Astrocyte (in vitro differentiated cells and primary cell): ENCODE results near the gene PARP1.

ENCODE experiments used
- EZH2 ChIP-seq: IDR thresholded peaks from 2 replicates; pipeline ENCODE4 v1.6.1; 2012; ENCODE audit warnings: mild to moderate bottlenecking, low read length, inconsistent platforms; ENCODE audit not compliant: insufficient read depth
- TF ChIP-seq, protein P1 (sequence below): IDR thresholded peaks from 2 replicates; pipeline ENCODE4 v1.5.1; 2011; ENCODE audit warnings: low read depth, mild to moderate bottlenecking, inconsistent platforms, low read length, moderate library complexity; ENCODE audit not compliant: insufficient read depth

DNA sequence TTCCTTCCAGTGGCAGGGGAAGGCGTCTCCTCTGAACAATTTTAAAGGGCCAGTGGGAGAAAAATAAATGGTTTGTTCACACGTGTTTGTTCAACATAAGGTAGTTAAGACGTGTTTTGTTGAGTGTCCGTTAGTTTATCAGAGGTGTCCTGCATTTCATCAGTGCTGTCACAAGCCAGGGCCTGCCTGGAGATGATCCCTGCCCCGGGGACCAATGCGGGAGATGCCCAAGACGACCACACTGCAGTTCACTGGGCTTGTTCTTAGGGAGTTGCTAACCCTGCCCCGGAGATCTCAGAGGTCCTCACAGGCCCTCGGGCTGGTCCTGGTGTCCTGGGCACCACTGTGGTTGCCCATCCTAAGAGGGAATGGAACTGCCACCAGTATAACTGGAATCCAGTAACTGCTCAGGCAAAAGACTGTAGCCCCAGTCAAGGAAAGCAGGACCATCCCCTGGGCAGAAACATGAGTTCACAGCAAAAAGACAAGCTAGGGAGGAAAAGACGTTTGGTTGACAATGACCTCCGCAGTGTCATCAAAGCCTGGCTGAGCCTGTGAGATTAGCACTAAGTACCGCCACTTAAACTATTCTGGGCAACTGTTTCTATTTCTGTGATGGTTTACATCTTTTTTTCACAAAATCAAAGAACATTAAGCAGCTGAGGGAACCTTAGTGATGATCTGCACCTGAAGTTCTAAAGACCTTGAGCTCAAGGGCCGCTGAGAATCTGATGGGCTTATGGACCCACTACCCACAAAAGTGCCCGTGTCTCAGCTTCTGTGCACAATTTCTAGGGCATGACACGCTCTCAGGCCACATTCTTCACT, 54.0 kb downstream of the PARP1 start:
- TF ChIP-seq, protein P1, sequence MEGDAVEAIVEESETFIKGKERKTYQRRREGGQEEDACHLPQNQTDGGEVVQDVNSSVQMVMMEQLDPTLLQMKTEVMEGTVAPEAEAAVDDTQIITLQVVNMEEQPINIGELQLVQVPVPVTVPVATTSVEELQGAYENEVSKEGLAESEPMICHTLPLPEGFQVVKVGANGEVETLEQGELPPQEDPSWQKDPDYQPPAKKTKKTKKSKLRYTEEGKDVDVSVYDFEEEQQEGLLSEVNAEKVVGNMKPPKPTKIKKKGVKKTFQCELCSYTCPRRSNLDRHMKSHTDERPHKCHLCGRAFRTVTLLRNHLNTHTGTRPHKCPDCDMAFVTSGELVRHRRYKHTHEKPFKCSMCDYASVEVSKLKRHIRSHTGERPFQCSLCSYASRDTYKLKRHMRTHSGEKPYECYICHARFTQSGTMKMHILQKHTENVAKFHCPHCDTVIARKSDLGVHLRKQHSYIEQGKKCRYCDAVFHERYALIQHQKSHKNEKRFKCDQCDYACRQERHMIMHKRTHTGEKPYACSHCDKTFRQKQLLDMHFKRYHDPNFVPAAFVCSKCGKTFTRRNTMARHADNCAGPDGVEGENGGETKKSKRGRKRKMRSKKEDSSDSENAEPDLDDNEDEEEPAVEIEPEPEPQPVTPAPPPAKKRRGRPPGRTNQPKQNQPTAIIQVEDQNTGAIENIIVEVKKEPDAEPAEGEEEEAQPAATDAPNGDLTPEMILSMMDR, result no peak
- TF ChIP-seq EZH2, result no peak
